ENCODE results near the gene TRAM2.
A peak's percentile ranks its signal among the peaks of the same experiment; 100 is the strongest.

Gene TRAM2

GRCh38 chr6:52566201-52566600 lies 10.7 kb downstream of the TRAM2 start:
- no peak for DNase-seq

GRCh38 chr6:52564856-52565255 lies 12.0 kb downstream of the TRAM2 start:
- no peak for DNase-seq

GRCh38 chr6:52562911-52563310 lies 13.9 kb downstream of the TRAM2 start:
- no peak for DNase-seq

- DNase-seq = no peak
Observed at GRCh38 chr6:52560462-52560861, 16.4 kb downstream of the TRAM2 start.

- no peak for DNase-seq
Observed at GRCh38 chr6:52558266-52559000, 18.4 kb downstream of the TRAM2 start.

- no peak for DNase-seq
Observed at GRCh38 chr6:52557389-52558265, 19.2 kb downstream of the TRAM2 start.

- no peak for DNase-seq
Observed at GRCh38 chr6:52555518-52556233, 21.2 kb downstream of the TRAM2 start.

GRCh38 chr6:52554684-52555280 lies 22.1 kb downstream of the TRAM2 start:
- no peak for DNase-seq

GRCh38 chr6:52553719-52554118 lies 23.1 kb downstream of the TRAM2 start:
- no peak for DNase-seq

GRCh38 chr6:52553158-52553557 lies 23.7 kb downstream of the TRAM2 start:
- DNase-seq = no peak

GRCh38 chr6:52552278-52552643 lies 24.6 kb downstream of the TRAM2 start:
- peak; percentile 9 to 77 (median 58) for DNase-seq

GRCh38 chr6:52551483-52552277 lies 25.2 kb downstream of the TRAM2 start:
- peak; percentile 78 to 96 (median 83) for DNase-seq

GRCh38 chr6:52550870-52551269 lies 26.0 kb downstream of the TRAM2 start:
- DNase-seq = no peak

GRCh38 chr6:52550014-52550575 lies 26.8 kb downstream of the TRAM2 start:
- DNase-seq = peak in 2 of 3 experiments; percentile 3 to 11

- DNase-seq = peak in 2 of 3 experiments; percentile 20 to 62
Observed at GRCh38 chr6:52549428-52549827, 27.4 kb downstream of the TRAM2 start.

GRCh38 chr6:52548999-52549398 lies 27.9 kb downstream of the TRAM2 start:
- no peak for DNase-seq

GRCh38 chr6:52548353-52548713 lies 28.5 kb downstream of the TRAM2 start:
- no peak for DNase-seq

- DNase-seq = no peak
Observed at GRCh38 chr6:52547647-52548352, 29.1 kb downstream of the TRAM2 start.

- no peak for DNase-seq
Observed at GRCh38 chr6:52546678-52547077, 30.2 kb downstream of the TRAM2 start.

GRCh38 chr6:52546192-52546591 lies 30.7 kb downstream of the TRAM2 start:
- no peak for DNase-seq

- DNase-seq = no peak
Observed at GRCh38 chr6:52545406-52546119, 31.3 kb downstream of the TRAM2 start.

All from NCI-H1417 (cell line).